Glutamatergic neuron (in vitro differentiated cells): ENCODE measurements around the gene UBXN11. TPM values are rescaled to one million over a fixed set of nuclear protein-coding genes. Genes with fewer than 3 reads are reported as not detected.

Source experiments
- DNase-seq: peaks from one replicate; pipeline ENCODE4 v3.0.0; 2022
- H3K27ac Mint-ChIP-seq: one replicate; pipeline ENCODE4 v1.8.0; 2020; ENCODE audit warnings: mild to moderate bottlenecking, mixed read lengths, inconsistent platforms; ENCODE audit not compliant: unreplicated experiment
- H3K27me3 Mint-ChIP-seq: one replicate; pipeline ENCODE4 v1.8.0; 2020; ENCODE audit warnings: mild to moderate bottlenecking, moderate library complexity, mixed read lengths, inconsistent platforms; ENCODE audit not compliant: unreplicated experiment
- H3K36me3 Mint-ChIP-seq: one replicate; pipeline ENCODE4 v1.8.0; 2020; ENCODE audit warnings: mild to moderate bottlenecking, mixed read lengths, inconsistent platforms; ENCODE audit not compliant: unreplicated experiment
- H3K4me1 Mint-ChIP-seq: one replicate; pipeline ENCODE4 v1.8.0; 2020; ENCODE audit warnings: mild to moderate bottlenecking, low read depth, mixed read lengths, inconsistent platforms; ENCODE audit not compliant: unreplicated experiment
- H3K4me3 Mint-ChIP-seq: one replicate; pipeline ENCODE4 v1.8.0; 2020; ENCODE audit warnings: mild to moderate bottlenecking, mixed read lengths, inconsistent platforms; ENCODE audit not compliant: unreplicated experiment
- H3K9me3 Mint-ChIP-seq: one replicate; pipeline ENCODE4 v1.8.0; 2020; ENCODE audit warnings: mild to moderate bottlenecking, moderate library complexity, mixed read lengths, inconsistent platforms; ENCODE audit not compliant: unreplicated experiment
- total RNA-seq: library from RNA; stranded (reverse); fragmentation: NEBNext Ultra II Directional; extraction: Animal tissue kit (Norgen Biotek cat#: 25700); gene quantifications from one replicate; pipeline ENCODE4 v1.2.1, GENCODE V29; 2021; ENCODE audit not compliant: unreplicated experiment
- TF ChIP-seq, protein P1 (sequence below): fragments of 200-600 bp; sonication (generic); IDR thresholded peaks from one replicate; pipeline ENCODE4 v1.5.0; 2021; ENCODE audit not compliant: partially characterized antibody, unreplicated experiment

The UBXN11 gene
- total RNA-seq, 1 donor from 2014 or later, result 11.4 TPM

- Mint-ChIP-seq H3K36me3 (no peaks in the 10 kb centered on the region), H3K9me3 (peaks cover 14% of the 10 kb centered on the region), H3K4me1 (peaks cover 37% of the 10 kb centered on the region), H3K27me3 (peaks cover 11% of the 10 kb centered on the region), H3K4me3 (no peak overlapping the region), H3K27ac (peak overlapping the region; percentile 97)
- TF ChIP-seq, protein P1, sequence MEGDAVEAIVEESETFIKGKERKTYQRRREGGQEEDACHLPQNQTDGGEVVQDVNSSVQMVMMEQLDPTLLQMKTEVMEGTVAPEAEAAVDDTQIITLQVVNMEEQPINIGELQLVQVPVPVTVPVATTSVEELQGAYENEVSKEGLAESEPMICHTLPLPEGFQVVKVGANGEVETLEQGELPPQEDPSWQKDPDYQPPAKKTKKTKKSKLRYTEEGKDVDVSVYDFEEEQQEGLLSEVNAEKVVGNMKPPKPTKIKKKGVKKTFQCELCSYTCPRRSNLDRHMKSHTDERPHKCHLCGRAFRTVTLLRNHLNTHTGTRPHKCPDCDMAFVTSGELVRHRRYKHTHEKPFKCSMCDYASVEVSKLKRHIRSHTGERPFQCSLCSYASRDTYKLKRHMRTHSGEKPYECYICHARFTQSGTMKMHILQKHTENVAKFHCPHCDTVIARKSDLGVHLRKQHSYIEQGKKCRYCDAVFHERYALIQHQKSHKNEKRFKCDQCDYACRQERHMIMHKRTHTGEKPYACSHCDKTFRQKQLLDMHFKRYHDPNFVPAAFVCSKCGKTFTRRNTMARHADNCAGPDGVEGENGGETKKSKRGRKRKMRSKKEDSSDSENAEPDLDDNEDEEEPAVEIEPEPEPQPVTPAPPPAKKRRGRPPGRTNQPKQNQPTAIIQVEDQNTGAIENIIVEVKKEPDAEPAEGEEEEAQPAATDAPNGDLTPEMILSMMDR, result no peak
- DNase-seq, result no peak
Measured at GRCh38 chr1:26288311-26288941, 18.0 kb downstream of the UBXN11 start.

- Mint-ChIP-seq H3K4me3 (peak overlapping the region; percentile 39), H3K36me3 (no peaks in the 10 kb centered on the region), H3K27me3 (peaks cover 11% of the 10 kb centered on the region), H3K4me1 (peaks cover 40% of the 10 kb centered on the region), H3K9me3 (peaks cover 14% of the 10 kb centered on the region), H3K27ac (peak overlapping the region; percentile 97)
- no peak for DNase-seq
- TF ChIP-seq, protein P1, result no peak
Measured at GRCh38 chr1:26287811-26288210, 18.6 kb downstream of the UBXN11 start.

- DNase-seq, result peak; percentile 42
- TF ChIP-seq, protein P1, result no peak
- Mint-ChIP-seq H3K9me3 (peaks cover 14% of the 10 kb centered on the region), H3K4me3 (peak overlapping the region; percentile 79), H3K27me3 (peaks cover 11% of the 10 kb centered on the region), H3K27ac (peak overlapping the region; percentile 97), H3K36me3 (no peaks in the 10 kb centered on the region), H3K4me1 (peaks cover 46% of the 10 kb centered on the region)
Measured at GRCh38 chr1:26287033-26287711, 19.3 kb downstream of the UBXN11 start.

GRCh38 chr1:26286064-26286416, 20.4 kb downstream of the UBXN11 start:
- H3K27ac Mint-ChIP-seq, result peak overlapping the region; percentile 97
- no peak for DNase-seq
- peaks cover 13% of the 10 kb centered on the region for H3K9me3 Mint-ChIP-seq
- H3K27me3 Mint-ChIP-seq, result peaks cover 17% of the 10 kb centered on the region
- no peak overlapping the region for H3K4me3 Mint-ChIP-seq
- no peaks in the 10 kb centered on the region for H3K36me3 Mint-ChIP-seq
- TF ChIP-seq, protein P1, result no peak
- H3K4me1 Mint-ChIP-seq, result peaks cover 51% of the 10 kb centered on the region
